ENCODE measurements around the gene ALPI. TPM values are rescaled to one million over a fixed set of nuclear protein-coding genes. Genes with fewer than 3 reads are reported as not detected.

ALPI gene
- total RNA-seq, 1 experiment from 2014 or later = not detected

DNA sequence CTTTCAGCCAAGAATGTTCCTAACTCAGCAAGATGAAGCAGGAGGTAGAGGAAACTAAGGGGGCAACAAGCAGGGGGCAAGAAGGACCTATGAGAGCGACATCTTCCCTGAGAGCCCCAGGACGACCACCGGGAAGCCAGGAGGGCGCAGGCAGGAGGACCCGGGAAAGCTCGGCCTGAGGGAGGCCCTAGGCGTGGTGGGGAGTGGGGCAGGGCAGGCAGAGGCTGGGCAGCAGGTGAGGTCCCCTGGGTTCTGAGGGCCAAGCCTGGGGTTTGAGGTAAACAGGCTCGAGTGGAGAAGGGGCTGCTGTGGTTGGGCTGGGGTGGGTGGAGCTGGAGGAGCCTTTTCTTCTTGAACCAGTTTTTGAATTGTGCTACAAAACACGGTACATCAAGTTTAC lies 1.3 kb upstream of the ALPI start:
- Mint-ChIP-seq H3K9me3 (ENCODE audit: unreplicated experiment) (no peaks in the 10 kb centered on the region), H3K27ac (ENCODE audit: low read depth, unreplicated experiment) (no peak overlapping the region), H3K4me3 (ENCODE audit: unreplicated experiment) (no peak overlapping the region), H3K4me1 (ENCODE audit: insufficient read depth, unreplicated experiment) (peaks cover 9% of the 10 kb centered on the region), H3K27me3 (ENCODE audit: insufficient read depth, unreplicated experiment) (peaks cover 18% of the 10 kb centered on the region), H3K36me3 (ENCODE audit: insufficient read depth, unreplicated experiment) (no peaks in the 10 kb centered on the region)
- DNase-seq (ENCODE audit: unreplicated experiment) = no peak
- ChIA-PET POLR2A (no interaction called here), CTCF (interaction anchor here (1.7 kb wide), 1 partner anchor 15 kb away, joined by 5 read pairs; no protein-coding TSS in a partner anchor)
- intact Hi-C loops (cut with micrococcal nuclease) = no loop called here
- no TSS peak for BruUV-seq (replicated peaks)
- TF ChIP-seq, protein P1, sequence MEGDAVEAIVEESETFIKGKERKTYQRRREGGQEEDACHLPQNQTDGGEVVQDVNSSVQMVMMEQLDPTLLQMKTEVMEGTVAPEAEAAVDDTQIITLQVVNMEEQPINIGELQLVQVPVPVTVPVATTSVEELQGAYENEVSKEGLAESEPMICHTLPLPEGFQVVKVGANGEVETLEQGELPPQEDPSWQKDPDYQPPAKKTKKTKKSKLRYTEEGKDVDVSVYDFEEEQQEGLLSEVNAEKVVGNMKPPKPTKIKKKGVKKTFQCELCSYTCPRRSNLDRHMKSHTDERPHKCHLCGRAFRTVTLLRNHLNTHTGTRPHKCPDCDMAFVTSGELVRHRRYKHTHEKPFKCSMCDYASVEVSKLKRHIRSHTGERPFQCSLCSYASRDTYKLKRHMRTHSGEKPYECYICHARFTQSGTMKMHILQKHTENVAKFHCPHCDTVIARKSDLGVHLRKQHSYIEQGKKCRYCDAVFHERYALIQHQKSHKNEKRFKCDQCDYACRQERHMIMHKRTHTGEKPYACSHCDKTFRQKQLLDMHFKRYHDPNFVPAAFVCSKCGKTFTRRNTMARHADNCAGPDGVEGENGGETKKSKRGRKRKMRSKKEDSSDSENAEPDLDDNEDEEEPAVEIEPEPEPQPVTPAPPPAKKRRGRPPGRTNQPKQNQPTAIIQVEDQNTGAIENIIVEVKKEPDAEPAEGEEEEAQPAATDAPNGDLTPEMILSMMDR (IDR thresholded peaks at IDR 0.05; ENCODE audit: unreplicated experiment) = no peak

DNA sequence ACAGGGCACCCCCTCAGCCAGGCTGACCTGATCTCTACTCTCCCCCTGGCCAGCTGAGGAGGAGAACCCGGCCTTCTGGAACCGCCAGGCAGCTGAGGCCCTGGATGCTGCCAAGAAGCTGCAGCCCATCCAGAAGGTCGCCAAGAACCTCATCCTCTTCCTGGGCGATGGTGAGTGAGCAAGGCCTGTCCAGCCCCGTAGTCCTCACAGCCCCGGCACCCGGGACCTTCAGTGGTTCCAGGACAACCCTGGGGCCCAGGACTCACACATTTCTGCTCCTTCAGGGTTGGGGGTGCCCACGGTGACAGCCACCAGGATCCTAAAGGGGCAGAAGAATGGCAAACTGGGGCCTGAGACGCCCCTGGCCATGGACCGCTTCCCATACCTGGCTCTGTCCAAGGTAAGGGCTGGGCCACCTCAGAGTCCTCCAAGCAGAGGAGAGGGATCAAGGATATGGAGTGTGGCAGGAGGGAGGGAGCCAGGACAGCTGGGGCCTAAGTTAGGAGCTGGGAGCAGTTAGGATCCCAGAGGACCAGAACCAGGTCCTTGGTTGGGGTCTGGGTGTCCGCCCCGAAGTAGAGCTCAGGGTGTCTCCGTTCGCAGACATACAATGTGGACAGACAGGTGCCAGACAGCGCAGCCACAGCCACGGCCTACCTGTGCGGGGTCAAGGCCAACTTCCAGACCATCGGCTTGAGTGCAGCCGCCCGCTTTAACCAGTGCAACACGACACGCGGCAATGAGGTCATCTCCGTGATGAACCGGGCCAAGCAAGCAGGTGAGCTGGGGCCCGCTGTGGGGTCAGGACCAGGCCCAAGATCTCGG lies 555 bp downstream of the ALPI start:
- Mint-ChIP-seq H3K9me3 (ENCODE audit: unreplicated experiment) (no peaks in the 10 kb centered on the region), H3K4me1 (ENCODE audit: insufficient read depth, unreplicated experiment) (peaks cover 17% of the 10 kb centered on the region), H3K27me3 (ENCODE audit: insufficient read depth, unreplicated experiment) (peaks cover 18% of the 10 kb centered on the region), H3K36me3 (ENCODE audit: insufficient read depth, unreplicated experiment) (no peaks in the 10 kb centered on the region), H3K4me3 (ENCODE audit: unreplicated experiment) (no peak overlapping the region), H3K27ac (ENCODE audit: low read depth, unreplicated experiment) (no peak overlapping the region)
- CTCF ChIA-PET = no interaction called here
- TF ChIP-seq, protein P1 (IDR thresholded peaks at IDR 0.05; ENCODE audit: unreplicated experiment) = no peak
- POLR2A ChIA-PET = no interaction called here
- no peak for DNase-seq (ENCODE audit: unreplicated experiment)
- no TSS peak for BruUV-seq (replicated peaks)
- intact Hi-C loops (cut with micrococcal nuclease) = no loop called here

DNA sequence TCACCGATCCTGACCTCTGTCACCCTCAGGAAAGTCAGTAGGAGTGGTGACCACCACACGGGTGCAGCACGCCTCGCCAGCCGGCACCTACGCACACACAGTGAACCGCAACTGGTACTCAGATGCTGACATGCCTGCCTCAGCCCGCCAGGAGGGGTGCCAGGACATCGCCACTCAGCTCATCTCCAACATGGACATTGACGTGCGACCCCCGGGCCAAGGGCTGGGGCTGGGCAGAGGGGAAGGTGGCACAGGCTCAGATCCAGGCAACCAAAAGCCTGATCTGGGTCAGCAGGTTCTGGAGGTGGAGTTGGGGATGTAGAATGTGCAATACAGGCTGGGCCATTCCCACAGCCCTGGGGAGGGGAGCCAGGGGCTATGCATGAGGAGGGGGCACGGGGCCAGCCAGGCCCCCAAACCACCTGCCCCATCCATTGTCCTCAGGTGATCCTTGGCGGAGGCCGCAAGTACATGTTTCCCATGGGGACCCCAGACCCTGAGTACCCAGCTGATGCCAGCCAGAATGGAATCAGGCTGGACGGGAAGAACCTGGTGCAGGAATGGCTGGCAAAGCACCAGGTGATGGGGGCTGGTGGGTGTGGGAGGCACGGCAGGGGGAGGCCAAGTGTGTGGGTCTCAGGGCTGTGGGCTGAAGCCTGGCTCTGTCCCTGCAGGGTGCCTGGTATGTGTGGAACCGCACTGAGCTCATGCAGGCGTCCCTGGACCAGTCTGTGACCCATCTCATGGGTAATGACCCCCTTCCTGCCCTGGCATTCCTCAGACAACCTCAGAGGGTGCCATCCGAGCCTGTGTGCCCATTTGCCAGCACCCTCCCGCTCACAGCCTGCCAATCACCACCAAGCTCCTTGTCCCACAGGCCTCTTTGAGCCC lies 1.4 kb downstream of the ALPI start:
- peaks cover 20% of the 10 kb centered on the region for H3K4me1 Mint-ChIP-seq (ENCODE audit: insufficient read depth, unreplicated experiment)
- no peaks in the 10 kb centered on the region for H3K36me3 Mint-ChIP-seq (ENCODE audit: insufficient read depth, unreplicated experiment)
- ChIA-PET CTCF (interaction anchor here (1.1 kb wide), 1 partner anchor 11 kb away, joined by 3 read pairs; no protein-coding TSS in a partner anchor), POLR2A (no interaction called here)
- no peak for DNase-seq (ENCODE audit: unreplicated experiment)
- H3K27ac Mint-ChIP-seq (ENCODE audit: low read depth, unreplicated experiment) = no peak overlapping the region
- H3K4me3 Mint-ChIP-seq (ENCODE audit: unreplicated experiment) = no peak overlapping the region
- H3K9me3 Mint-ChIP-seq (ENCODE audit: unreplicated experiment) = no peaks in the 10 kb centered on the region
- intact Hi-C loops (cut with micrococcal nuclease) = no loop called here
- BruUV-seq (replicated peaks) = no TSS peak
- TF ChIP-seq, protein P1 (IDR thresholded peaks at IDR 0.05; ENCODE audit: unreplicated experiment) = no peak
- peaks cover 18% of the 10 kb centered on the region for H3K27me3 Mint-ChIP-seq (ENCODE audit: insufficient read depth, unreplicated experiment)

DNA sequence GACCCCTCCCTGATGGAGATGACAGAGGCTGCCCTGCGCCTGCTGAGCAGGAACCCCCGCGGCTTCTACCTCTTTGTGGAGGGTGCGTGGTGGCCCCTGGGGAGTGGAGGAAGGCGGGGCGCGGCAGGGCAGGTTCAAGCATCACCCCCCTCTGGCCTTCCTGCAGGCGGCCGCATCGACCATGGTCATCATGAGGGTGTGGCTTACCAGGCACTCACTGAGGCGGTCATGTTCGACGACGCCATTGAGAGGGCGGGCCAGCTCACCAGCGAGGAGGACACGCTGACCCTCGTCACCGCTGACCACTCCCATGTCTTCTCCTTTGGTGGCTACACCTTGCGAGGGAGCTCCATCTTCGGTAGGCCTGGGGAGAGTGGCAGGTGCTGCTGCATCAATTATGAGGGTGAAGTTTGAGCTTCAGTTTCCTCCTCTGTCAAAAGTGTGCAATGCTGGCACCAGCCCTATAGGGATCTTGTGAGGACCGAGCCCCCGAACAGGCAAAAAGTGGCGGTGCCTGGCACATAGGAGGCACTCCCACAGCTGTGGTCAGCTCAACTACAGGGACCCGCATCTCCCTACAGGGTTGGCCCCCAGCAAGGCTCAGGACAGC lies 2.2 kb downstream of the ALPI start:
- TF ChIP-seq, protein P1 (IDR thresholded peaks at IDR 0.05; ENCODE audit: unreplicated experiment) = no peak
- BruUV-seq (replicated peaks) = no TSS peak
- H3K4me1 Mint-ChIP-seq (ENCODE audit: insufficient read depth, unreplicated experiment) = peaks cover 28% of the 10 kb centered on the region
- ChIA-PET CTCF (interaction anchor here (1.1 kb wide), 1 partner anchor 11 kb away, joined by 3 read pairs; no protein-coding TSS in a partner anchor), POLR2A (no interaction called here)
- no peak for DNase-seq (ENCODE audit: unreplicated experiment)
- intact Hi-C loops (cut with micrococcal nuclease) = no loop called here
- no peaks in the 10 kb centered on the region for H3K36me3 Mint-ChIP-seq (ENCODE audit: insufficient read depth, unreplicated experiment)
- H3K9me3 Mint-ChIP-seq (ENCODE audit: unreplicated experiment) = no peaks in the 10 kb centered on the region
- no peak overlapping the region for H3K4me3 Mint-ChIP-seq (ENCODE audit: unreplicated experiment)
- no peak overlapping the region for H3K27ac Mint-ChIP-seq (ENCODE audit: low read depth, unreplicated experiment)
- peaks cover 17% of the 10 kb centered on the region for H3K27me3 Mint-ChIP-seq (ENCODE audit: insufficient read depth, unreplicated experiment)

Data from MCF 10A (cell line).